ENCODE measurements around the gene ABHD14A. TPM values are rescaled to one million over a fixed set of nuclear protein-coding genes. Genes with fewer than 3 reads are reported as not detected.

Gene ABHD14A
- polyA plus RNA-seq, 2 donors: 8.0 to 12.9 TPM

DNA sequence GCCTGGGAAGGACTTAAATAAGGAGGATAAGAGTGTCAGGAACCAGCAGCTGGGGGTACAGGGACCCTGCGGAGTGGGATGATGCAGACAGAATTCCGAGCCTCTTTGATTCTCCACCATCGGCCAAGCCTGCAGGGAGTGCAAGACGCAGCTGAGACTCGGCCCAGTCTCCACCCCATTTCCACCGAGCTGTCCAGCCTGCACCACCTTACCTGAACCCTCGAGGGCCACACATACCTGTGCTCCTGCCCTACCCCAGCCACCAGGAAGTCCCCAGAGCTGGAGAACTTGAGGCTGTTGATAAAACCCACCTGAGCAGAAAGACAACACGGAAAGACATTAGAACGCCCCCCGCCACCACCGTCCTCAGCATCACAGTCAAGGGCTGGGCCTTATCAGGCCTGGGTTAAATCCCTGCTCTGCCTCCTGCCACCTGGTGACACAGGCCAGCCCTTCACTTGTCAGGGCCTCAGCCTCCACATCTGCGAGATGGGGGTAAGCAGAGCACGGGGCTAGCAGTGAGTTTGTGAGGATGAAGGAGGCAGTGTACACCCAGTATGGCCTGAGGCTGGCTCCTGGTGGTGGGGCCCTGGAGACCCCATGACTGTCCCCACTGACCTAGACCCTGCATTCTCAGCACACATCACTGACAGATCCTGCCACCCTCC is 41.3 kb upstream of the ABHD14A start:
- Histone ChIP-seq H3K27me3 (ENCODE audit: control insufficient read depth in 1 of 2, insufficient read depth in 2 of 2, low read length in 2 of 2) (no peaks in the 10 kb centered on the region), H3K27ac (ENCODE audit: low read depth in 2 of 2, low read length in 1 of 2) (no peak overlapping the region), H3K9me3 (ENCODE audit: control insufficient read depth in 2 of 2, insufficient read depth in 1 of 2, low read depth in 1 of 2, low read length in 1 of 2) (no peaks in the 10 kb centered on the region), H3K4me1 (ENCODE audit: control insufficient read depth in 2 of 2, insufficient read depth in 2 of 2, low read length in 1 of 2) (no peaks in the 10 kb centered on the region), H3K4me3 (ENCODE audit: low read depth in 1 of 2, low read length in 2 of 2) (no peak overlapping the region), H3K36me3 (ENCODE audit: control insufficient read depth in 2 of 2, insufficient read depth in 2 of 2, low read length in 1 of 2) (peaks cover 15 to 49% of the 10 kb centered on the region in 2 donors)
- 92 to 96% methylated on average over 13 of the region's 13 CpGs for WGBS, 2 donors

DNA sequence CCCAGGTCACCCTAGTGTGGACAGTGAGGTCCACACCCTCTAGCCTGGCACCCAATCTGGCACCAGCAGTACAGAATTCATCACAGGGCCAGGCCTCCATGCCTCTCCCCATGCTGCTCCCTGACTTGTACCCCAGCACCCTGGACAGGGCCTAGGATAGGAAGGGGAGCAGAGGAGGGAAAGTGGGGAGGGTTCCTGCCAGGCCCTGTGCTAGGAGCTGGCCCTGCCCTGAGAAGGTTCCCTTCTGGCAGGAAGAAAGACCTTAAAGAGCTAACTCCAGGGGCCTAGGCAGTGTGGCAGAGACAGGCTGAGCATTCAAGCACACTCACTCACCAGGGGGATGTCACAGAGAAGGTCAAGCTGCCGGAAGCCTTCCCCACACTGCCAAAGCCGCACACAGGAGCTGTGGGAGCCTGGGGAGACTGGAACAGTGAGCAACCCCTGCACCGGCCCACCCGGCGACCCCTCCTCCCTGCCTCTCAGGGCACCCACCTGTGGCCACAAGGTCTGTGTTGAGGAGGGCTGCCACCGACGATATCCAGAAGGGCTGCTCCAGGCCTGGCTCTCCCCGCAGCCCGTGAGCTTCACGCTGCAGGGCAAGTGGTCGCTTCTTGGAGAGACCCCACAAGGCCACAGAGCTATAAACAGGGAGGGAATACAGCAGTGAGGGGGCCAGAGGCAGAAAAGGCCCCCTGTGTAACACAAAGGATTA is 40.6 kb upstream of the ABHD14A start:
- WGBS, 2 donors: 95 to 97% methylated on average over 11 of the region's 11 CpGs

DNA sequence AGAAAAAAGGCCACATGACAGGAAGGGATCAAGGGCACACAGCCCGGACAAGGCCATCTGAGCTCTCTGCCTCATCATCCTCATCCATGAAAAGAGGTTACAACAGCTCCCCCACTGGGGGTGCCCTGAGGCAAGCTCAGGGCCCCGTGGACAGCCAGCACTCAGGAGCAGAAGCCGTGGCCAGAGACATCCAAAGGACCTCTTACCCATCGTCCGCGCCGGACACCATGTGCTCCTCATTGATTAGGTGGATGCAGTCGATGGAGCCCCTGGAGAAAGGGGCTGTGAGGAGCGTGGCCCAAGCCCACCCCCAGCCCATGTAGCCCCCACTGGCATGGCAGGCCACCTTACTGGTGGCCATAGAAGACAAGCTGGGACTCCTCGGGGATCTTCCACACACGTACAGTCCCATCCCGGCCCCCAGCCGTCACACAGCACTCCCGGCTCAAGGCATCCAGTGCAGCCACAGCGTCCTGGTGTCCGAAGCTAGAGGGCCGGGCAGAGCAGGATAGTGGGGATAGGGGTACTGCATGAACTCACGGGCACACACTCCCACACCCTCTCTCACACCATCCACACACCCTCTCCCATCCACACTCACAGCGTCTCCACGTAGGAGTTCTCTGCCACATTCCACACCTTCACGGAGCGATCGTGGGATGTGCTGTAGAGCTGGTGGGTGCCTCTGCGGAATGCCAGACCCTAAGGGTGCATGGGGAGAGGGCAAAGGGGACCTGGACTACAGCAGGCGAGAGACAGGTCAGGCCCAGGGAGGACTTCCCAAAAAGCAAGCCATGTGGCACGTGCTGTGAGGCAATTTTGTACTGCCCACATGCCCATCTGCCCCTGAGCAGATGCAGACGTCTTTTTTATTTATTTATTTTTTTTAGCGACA is 39.6 kb upstream of the ABHD14A start:
- Histone ChIP-seq H3K4me3 (ENCODE audit: low read depth in 1 of 2, low read length in 2 of 2) (no peak overlapping the region), H3K9me3 (ENCODE audit: control insufficient read depth in 2 of 2, insufficient read depth in 1 of 2, low read depth in 1 of 2, low read length in 1 of 2) (no peaks in the 10 kb centered on the region), H3K36me3 (ENCODE audit: control insufficient read depth in 2 of 2, insufficient read depth in 2 of 2, low read length in 1 of 2) (peaks cover 15 to 52% of the 10 kb centered on the region in 2 donors), H3K27me3 (ENCODE audit: control insufficient read depth in 1 of 2, insufficient read depth in 2 of 2, low read length in 2 of 2) (no peaks in the 10 kb centered on the region), H3K27ac (ENCODE audit: low read depth in 2 of 2, low read length in 1 of 2) (no peak overlapping the region), H3K4me1 (ENCODE audit: control insufficient read depth in 2 of 2, insufficient read depth in 2 of 2, low read length in 1 of 2) (no peaks in the 10 kb centered on the region)
- 92 to 94% methylated on average over 28 of the region's 28 CpGs for WGBS, 2 donors

More for the DNA sequence above, 40.6 kb upstream of the ABHD14A start:
- no peaks in the 10 kb centered on the region for H3K27me3 ChIP-seq (ENCODE audit: control insufficient read depth in 1 of 2, insufficient read depth in 2 of 2, low read length in 2 of 2)
- H3K9me3 ChIP-seq (ENCODE audit: control insufficient read depth in 2 of 2, insufficient read depth in 1 of 2, low read depth in 1 of 2, low read length in 1 of 2): no peaks in the 10 kb centered on the region
- no peaks in the 10 kb centered on the region for H3K4me1 ChIP-seq (ENCODE audit: control insufficient read depth in 2 of 2, insufficient read depth in 2 of 2, low read length in 1 of 2)
- H3K36me3 ChIP-seq (ENCODE audit: control insufficient read depth in 2 of 2, insufficient read depth in 2 of 2, low read length in 1 of 2): peaks cover 15 to 52% of the 10 kb centered on the region in 2 donors
- H3K27ac ChIP-seq (ENCODE audit: low read depth in 2 of 2, low read length in 1 of 2): no peak overlapping the region
- H3K4me3 ChIP-seq (ENCODE audit: low read depth in 1 of 2, low read length in 2 of 2): no peak overlapping the region

DNA sequence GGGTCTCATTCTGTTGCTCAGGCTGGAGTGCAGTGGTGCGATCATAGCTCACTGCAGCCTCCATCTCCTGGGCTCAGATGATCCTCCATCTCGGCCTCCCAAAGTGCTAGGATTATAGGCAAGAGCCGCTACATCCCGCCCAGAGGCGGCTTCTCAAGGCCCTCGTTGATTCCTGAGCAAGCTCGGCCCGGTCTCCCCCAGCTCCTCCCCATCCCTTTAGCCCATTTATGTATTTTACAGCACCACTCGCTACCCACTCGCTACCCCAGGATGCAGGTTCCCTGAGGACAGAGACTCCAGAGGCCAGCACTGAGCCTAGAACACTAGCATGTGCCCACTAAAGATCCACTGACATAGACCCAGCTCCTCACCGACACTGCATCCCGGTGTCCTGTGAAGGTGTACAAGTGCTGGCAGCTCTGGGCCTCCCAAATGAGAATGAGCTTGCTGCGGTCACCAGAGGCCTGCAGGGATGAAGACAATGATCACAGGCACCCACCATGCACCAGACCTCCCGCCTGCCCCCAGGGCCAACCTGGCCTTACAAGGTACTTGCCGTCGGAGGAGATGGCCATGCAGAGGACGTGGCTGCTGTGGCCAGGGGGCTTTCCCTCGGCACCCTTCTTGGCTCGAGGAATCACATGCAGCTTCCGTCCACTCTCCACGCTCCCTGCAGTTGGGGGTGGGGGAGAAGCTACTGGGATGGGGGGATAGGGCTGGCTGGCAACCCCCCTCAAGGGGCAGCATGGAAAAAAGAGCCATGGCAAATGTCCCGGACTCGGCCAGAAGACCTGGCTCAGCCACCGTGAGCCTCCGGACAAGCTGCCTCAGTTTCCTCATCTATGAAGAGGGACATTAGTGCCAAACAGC is 38.7 kb upstream of the ABHD14A start:
- Histone ChIP-seq H3K9me3 (ENCODE audit: control insufficient read depth in 2 of 2, insufficient read depth in 1 of 2, low read depth in 1 of 2, low read length in 1 of 2) (no peaks in the 10 kb centered on the region), H3K4me3 (ENCODE audit: low read depth in 1 of 2, low read length in 2 of 2) (no peak overlapping the region), H3K36me3 (ENCODE audit: control insufficient read depth in 2 of 2, insufficient read depth in 2 of 2, low read length in 1 of 2) (peaks cover 15 to 52% of the 10 kb centered on the region in 2 donors), H3K4me1 (ENCODE audit: control insufficient read depth in 2 of 2, insufficient read depth in 2 of 2, low read length in 1 of 2) (peaks cover 0 to 3% of the 10 kb centered on the region in 2 donors), H3K27me3 (ENCODE audit: control insufficient read depth in 1 of 2, insufficient read depth in 2 of 2, low read length in 2 of 2) (no peaks in the 10 kb centered on the region), H3K27ac (ENCODE audit: low read depth in 2 of 2, low read length in 1 of 2) (no peak overlapping the region)
- 95 to 97% methylated on average over 25 of the region's 25 CpGs for WGBS, 2 donors

DNA sequence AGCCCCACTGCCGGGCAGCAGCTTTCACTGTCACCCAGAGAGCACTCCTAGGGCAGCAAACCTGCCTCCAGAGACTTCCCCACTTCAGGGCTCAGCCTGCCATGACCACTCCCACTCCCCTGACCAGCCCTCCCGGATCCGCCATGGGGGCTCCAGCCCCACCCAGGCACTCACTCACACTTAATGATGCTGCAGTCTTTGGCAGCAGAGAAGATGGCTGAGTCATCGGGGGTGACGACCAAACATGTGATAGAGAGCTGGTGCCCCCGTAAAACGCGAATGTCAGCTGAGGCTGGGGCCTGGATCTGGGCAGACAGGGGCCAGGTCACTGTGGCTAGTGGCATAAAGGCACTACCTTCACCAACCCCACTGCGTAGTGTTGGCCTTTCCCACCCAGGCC is 37.9 kb upstream of the ABHD14A start:
- no peak overlapping the region for H3K27ac ChIP-seq (ENCODE audit: low read depth in 2 of 2, low read length in 1 of 2)
- H3K4me3 ChIP-seq (ENCODE audit: low read depth in 1 of 2, low read length in 2 of 2): no peak overlapping the region
- no peaks in the 10 kb centered on the region for H3K27me3 ChIP-seq (ENCODE audit: control insufficient read depth in 1 of 2, insufficient read depth in 2 of 2, low read length in 2 of 2)
- H3K4me1 ChIP-seq (ENCODE audit: control insufficient read depth in 2 of 2, insufficient read depth in 2 of 2, low read length in 1 of 2): peaks cover 0 to 3% of the 10 kb centered on the region in 2 donors
- H3K36me3 ChIP-seq (ENCODE audit: control insufficient read depth in 2 of 2, insufficient read depth in 2 of 2, low read length in 1 of 2): peaks cover 15 to 52% of the 10 kb centered on the region in 2 donors
- H3K9me3 ChIP-seq (ENCODE audit: control insufficient read depth in 2 of 2, insufficient read depth in 1 of 2, low read depth in 1 of 2, low read length in 1 of 2): no peaks in the 10 kb centered on the region
- WGBS, 2 donors: 78% methylated on average over 9 of the region's 9 CpGs

DNA sequence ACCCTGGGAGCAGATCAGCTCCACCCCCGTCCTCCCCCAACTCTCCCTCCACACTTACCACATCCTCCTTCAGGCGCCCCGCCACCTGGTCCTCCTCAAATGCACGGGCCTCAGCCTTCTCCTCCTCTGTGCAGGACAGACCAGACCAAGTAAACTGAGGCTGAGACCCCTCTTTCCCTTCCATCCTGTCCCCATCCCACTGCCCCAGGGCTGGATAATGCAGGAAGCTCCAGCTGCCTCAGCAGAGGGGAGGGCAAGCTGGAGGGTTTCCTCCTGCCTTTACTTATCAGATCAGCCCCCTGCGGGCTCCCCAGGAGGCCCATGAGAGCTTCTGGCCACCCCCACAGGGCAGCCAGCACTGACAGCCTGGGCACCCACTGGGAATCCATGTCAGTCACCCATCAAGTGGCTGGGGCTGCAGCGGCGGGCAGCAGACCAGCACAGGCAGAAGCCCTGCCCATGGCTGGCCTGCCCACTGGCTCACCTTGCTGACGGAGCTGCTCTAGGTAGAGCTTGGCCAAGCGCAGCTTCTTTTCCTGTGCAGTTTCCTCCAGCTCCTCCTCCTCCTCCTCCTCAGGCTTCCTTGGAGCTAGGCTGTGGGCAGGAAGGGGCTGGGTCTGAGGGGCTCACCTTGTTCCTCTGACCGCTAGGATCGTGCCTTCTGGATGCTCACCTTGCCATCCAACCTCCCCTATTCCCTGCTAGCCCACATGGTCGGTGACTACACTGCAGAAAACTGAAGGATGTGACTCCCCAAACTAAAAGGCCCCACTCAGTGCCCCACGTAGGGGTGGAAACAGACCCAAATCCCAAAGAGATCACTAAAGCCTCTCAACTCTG is 37.0 kb upstream of the ABHD14A start:
- Histone ChIP-seq H3K27ac (ENCODE audit: low read depth in 2 of 2, low read length in 1 of 2) (no peak overlapping the region), H3K36me3 (ENCODE audit: control insufficient read depth in 2 of 2, insufficient read depth in 2 of 2, low read length in 1 of 2) (peaks cover 15 to 49% of the 10 kb centered on the region in 2 donors), H3K4me3 (ENCODE audit: low read depth in 1 of 2, low read length in 2 of 2) (no peak overlapping the region), H3K9me3 (ENCODE audit: control insufficient read depth in 2 of 2, insufficient read depth in 1 of 2, low read depth in 1 of 2, low read length in 1 of 2) (no peaks in the 10 kb centered on the region), H3K27me3 (ENCODE audit: control insufficient read depth in 1 of 2, insufficient read depth in 2 of 2, low read length in 2 of 2) (no peaks in the 10 kb centered on the region), H3K4me1 (ENCODE audit: control insufficient read depth in 2 of 2, insufficient read depth in 2 of 2, low read length in 1 of 2) (peaks cover 0 to 6% of the 10 kb centered on the region in 2 donors)
- WGBS, 2 donors: 91 to 92% methylated on average over 12 to 13 of the region's 13 CpGs

DNA sequence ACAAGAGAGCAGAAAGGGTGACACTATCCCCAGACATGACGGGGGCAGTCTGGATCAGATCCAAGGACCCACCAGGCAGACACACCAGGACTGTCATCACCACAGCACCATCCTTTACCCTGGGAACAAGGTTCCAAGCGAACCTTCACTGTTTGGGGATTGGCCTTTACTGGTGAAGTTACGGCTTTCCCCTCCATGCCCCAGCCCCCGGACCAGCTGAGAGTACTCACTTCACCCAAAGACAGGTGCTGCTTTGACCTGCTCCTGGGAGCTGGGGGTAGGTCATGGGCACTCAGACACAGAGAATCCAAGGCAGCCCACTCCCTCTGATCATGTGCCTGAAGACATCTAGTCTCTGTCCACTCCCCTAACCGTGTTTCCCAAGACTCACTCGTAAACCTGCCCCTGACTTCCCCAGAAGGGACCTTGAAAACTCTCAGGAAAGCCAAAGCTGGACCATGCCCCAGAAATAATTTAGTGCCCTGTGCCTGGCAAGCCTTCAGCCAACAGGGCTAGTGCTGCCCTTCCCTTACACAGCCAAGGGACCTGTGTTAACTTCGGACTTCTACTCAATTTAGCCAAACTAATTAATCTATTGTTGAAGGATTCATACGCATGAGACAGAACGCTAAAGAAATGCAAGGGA is 36.0 kb upstream of the ABHD14A start:
- WGBS, 2 donors: 89 to 92% methylated on average over 9 of the region's 9 CpGs

More for the DNA sequence above, 36.0 kb upstream of the ABHD14A start:
- Histone ChIP-seq H3K36me3 (ENCODE audit: control insufficient read depth in 2 of 2, insufficient read depth in 2 of 2, low read length in 1 of 2) (peaks cover 12 to 42% of the 10 kb centered on the region in 2 donors), H3K27me3 (ENCODE audit: control insufficient read depth in 1 of 2, insufficient read depth in 2 of 2, low read length in 2 of 2) (no peaks in the 10 kb centered on the region), H3K4me1 (ENCODE audit: control insufficient read depth in 2 of 2, insufficient read depth in 2 of 2, low read length in 1 of 2) (peaks cover 4 to 11% of the 10 kb centered on the region in 2 donors), H3K4me3 (ENCODE audit: low read depth in 1 of 2, low read length in 2 of 2) (no peak overlapping the region), H3K9me3 (ENCODE audit: control insufficient read depth in 2 of 2, insufficient read depth in 1 of 2, low read depth in 1 of 2, low read length in 1 of 2) (no peaks in the 10 kb centered on the region), H3K27ac (ENCODE audit: low read depth in 2 of 2, low read length in 1 of 2) (no peak overlapping the region)

All from esophagus (tissue), 2 donors.